GM19328 (cell line): ENCODE measurements around the gene NETO1.

ENCODE experiments used
- ATAC-seq: cut with Tn5 transposase; IDR thresholded peaks from one replicate; pipeline ENCODE4 v1.9.1; 2021; ENCODE audit warnings: mild to moderate bottlenecking, moderate library complexity; ENCODE audit not compliant: unreplicated experiment

The NETO1 gene

GRCh38 chr18:72738136-72738535, 129.7 kb downstream of the NETO1 start:
- ATAC-seq = no peak

- ATAC-seq = no peak
Measured at GRCh38 chr18:72727776-72728175, 140.0 kb downstream of the NETO1 start.

GRCh38 chr18:72727038-72727655, 140.6 kb downstream of the NETO1 start:
- ATAC-seq = no peak

GRCh38 chr18:72726201-72726600, 141.6 kb downstream of the NETO1 start:
- ATAC-seq = no peak

- ATAC-seq = no peak
Measured at GRCh38 chr18:72721330-72721729, 146.5 kb downstream of the NETO1 start.

GRCh38 chr18:72720116-72720515, 147.7 kb downstream of the NETO1 start:
- ATAC-seq = no peak

- no peak for ATAC-seq
Measured at GRCh38 chr18:72704202-72704601, 163.6 kb downstream of the NETO1 start.

GRCh38 chr18:72700961-72701710, 166.7 kb downstream of the NETO1 start:
- no peak for ATAC-seq

- ATAC-seq = no peak
Measured at GRCh38 chr18:72697706-72698105, 170.1 kb downstream of the NETO1 start.

- no peak for ATAC-seq
Measured at GRCh38 chr18:72692595-72692994, 175.2 kb downstream of the NETO1 start.
